ENCODE measurements around the gene CLEC2D.
"Not testable (repeated sequence)": the region's sequence is repeated elsewhere in the genome, so short reads cannot be mapped to it uniquely, and the experiment has no call there.

Gene CLEC2D

DNA sequence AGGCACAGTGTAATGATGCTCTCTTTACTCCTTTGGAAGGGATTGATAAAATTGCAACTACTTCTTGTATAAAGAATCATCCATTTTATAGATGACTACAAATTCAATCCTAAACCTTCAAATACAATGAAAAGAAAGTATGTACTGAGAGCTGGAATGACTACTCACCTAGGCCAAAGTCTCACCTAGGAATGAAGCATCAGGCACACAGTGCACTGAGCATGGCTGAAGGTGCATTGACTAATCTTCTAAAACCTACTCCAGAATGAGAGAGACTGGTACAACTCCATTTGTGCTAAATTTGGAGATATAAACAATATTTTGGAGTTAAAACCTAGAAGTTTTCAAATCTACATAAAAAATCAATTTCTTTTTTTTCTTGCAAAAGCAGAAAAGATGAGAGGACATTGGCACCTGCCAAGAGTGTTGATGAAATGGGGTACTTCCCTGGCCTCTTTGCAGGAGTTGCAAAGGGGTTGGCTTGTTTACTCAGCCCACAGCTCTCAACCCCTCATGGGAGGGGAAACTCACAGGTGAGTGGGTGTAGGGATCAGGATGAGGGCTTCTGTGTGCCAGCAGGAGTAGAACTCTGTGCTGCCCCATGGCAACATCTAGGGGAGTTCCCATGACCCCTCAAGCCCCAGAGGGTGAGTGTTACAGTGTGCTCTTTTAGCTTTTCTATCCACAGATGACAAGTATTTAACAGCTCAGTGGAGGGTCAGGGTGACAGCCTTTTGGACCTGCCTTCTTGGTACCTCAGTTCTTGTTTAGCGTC lies 32.1 kb downstream of the CLEC2D start:
- DNase-seq, result no peak

DNA sequence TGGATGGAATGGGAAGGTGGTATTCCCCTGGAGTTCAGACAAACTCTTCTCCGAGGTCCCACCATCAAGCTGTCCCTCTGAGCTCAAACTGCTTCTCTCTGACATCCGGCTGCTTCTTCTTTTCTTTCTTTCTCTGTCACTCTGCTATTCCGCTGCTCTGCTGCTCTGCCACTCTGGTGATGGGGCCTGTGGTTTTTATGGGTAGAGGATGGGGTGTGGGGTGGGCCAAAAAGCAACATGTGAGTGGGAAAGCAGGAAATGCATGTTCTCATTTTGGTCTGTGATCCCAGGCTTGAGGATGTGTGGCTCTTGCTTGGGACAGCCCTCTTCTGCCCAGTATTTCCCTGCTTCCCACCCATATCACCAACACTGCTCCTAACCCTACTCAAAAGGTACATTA lies 32.7 kb downstream of the CLEC2D start:
- DNase-seq, result peak; percentile 22

DNA sequence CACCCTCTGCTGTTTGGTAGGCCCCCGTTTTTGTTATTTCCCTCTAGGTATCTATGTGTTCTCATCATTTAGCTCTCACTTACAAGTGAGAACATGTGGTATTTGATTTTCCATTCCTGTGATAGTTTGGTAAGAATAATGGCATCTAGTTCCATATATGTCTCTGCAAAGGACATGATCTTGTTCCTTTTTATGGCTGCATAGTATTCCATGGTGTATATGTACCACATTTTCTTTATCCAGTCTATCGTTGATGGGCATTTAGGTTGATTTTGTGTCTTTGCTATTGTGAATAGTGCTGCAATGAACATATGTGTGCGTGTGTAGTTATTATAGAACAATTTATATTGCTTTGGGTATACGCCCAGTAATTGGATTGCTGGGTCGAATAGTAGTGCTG lies 35.0 kb downstream of the CLEC2D start:
- not testable (repeated sequence) for DNase-seq

DNA sequence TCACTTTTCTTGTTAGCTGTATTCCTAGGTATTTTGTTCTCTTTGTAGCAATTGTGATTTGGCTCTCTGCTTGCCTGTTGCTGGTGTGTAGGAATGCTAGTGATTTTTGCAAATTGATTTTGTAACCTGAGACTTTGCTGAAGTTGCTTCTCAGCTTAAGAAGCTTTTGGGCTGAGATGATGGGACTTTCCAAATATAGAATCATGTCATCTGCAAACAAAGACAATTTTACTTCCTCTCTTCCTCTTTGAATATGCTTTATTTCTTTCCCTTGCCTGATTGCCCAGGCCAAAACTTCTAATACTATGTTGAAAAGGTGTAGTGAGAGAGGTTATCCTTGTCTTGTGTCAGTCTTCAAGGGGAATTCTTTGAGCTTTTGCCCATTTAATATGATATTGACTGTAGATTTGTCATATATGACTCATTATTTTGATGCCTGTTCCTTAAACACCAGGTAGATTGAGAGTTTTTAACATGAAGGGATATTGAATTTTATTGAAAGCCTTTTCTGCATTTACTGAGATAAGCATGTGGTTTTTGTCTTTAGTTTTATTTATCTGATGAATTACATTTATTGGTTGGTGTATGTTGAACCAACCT lies 36.7 kb downstream of the CLEC2D start:
- peak; percentile 43 for DNase-seq

DNA sequence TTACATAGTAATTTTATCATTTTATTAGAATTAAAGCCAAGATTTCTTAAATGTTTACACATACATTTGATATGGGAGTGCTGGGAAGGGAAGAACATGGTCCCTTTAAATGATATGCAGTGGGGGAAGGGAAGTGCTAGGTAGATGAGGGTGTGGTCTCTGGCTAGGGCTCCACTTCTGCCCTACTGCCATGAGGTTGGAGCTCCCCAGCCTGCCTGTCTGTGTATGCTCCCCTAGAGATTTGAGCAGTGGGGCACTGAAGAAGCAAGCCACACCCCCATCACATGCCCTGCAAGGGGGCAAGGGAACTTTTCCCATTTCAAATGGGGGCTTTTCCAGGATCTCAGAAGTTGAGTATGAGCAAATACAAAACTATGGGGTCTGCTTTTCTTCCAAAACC lies 37.8 kb downstream of the CLEC2D start:
- DNase-seq, result no peak

DNA sequence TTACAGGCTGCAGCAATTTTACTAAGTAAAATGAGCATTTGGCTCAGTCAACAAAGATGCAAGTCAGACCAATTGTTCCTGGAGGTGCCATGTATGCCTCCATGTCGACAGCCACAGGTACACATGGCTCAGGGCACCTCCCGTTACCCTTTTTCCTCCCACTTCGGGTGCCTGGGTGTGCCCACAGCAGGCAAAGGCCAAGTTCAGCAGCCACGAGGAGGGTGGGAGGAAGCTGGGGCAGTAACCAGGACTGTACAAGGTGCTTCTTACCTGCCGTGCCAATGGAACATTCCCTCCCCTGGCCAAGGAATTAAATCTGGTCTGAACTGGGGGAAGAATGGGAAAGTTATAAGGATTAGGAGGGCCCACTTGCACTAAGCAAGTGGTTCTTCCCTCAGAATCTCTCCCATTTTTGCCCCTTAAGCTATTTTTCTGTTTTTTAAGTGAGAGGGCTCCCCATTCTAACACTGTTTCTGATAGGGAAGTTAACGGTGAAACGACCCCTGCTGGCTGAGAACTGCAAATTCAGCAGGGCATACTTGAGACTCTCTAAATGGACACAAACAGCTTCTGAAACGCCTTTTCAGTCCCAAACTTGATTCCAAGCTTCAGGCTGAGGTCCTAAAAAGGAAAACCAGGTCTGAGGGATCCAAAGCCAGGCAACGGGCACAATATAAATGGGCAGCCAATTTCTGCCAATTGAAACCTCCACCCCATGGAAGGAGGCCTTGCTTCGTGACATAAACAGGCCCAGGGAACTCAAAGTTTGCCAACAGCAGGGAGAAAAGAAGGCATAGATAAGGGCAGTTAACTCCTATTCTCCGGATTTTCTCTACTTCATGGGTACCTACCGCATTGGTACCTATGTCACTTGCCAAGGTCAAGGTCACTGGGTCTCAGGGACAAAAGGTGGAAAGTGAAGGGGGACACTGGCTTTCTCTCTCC lies 38.6 kb downstream of the CLEC2D start:
- DNase-seq, result peak; percentile 71

DNA sequence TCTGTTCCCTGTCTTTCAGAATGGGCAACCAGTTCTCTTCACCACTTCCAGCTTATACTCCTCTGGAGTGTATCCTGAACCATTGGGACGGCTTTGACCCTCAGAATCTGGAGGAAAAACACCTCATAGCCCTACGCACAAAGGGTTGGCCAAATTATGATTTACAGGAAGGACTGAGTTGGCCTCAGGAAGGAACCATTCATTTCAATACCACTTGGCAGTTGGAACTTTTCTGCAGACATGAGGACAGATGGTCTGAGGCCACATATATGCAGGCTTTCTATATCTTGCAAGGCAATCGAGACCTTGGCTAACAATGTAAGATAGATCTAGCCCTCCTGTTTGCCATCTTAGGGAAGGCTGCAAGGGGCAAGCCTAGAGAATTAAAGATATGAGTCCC lies 39.3 kb downstream of the CLEC2D start:
- no peak for DNase-seq

DNA sequence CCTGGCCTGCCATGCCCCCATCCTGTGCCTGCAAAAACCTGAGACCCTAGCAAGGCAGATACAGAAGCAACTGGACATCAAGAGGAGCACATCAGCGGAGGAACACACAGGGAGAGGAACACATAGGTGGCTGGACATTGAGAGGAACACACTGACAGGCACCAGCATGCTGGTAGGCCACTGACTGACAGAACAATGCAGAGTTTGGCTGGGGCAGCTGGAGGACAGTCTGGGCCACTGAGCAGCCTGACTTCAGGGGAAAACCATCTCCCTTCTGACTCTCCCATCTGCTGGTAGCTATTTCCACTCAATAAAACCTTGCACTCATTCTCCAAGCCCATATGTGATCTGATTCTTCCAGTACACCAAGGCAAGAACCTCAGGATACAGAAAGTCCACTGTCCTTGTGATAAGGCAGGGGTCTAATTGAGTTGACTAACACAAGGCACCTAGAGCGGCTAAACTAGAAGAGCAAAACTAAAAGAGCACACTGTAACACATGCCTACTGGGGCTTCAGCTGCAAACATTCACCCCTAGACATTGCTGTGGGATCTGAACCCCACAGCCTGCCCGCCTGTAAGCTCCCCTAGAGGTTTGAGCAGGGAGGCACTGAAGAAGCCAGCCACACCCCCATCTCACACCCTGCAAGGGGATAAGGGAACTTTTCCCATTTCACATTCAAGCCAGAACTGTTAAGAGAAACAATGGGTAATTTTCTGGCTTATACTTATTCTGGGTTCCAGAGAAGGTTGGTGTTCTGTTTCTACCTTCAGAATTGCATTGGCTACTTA lies 41.3 kb downstream of the CLEC2D start:
- no peak for DNase-seq

DNA sequence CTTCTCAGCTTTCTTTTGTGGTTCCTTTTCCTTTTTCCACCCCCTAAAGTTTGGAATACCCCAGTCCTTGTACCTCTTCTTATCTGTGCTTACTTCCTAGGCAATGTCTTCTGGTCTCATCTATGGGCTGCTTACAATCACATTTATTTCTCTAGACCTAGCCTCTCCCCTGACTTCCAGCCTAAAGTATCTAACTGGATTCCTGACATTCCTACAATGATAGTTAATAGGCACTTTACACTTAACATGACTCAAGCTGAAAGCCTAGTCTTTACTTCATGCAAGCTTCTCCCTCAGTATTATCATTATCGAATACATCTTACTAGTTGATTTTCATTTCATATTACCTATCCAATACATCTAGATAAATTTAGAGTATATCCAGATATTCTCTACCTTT lies 42.2 kb downstream of the CLEC2D start:
- no peak for DNase-seq

DNA sequence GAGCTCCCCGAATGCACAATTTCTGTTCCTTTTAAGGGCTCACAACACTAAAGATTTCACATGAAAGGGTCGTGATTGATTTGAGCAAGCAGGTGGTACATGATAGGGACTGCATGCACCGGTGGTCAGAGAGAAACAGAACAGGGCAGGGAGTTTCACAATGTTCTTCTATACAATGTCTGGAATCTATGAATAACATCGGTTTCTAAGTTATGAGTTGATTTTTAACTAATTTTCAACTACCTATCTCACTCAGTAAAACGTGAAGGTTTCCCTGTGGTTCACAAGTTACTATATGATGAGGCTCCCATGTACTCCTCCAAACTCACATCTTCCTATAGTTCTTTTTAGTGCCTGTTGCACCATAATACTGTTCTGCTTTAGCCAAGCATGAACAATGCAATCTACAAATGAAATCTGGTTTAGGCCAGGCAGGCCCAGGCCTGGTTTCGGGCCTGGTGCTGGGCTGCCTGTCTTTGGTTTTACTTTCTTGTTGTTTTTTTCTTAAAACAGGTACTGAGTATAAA lies 43.6 kb downstream of the CLEC2D start:
- DNase-seq, result not testable (repeated sequence)

DNA sequence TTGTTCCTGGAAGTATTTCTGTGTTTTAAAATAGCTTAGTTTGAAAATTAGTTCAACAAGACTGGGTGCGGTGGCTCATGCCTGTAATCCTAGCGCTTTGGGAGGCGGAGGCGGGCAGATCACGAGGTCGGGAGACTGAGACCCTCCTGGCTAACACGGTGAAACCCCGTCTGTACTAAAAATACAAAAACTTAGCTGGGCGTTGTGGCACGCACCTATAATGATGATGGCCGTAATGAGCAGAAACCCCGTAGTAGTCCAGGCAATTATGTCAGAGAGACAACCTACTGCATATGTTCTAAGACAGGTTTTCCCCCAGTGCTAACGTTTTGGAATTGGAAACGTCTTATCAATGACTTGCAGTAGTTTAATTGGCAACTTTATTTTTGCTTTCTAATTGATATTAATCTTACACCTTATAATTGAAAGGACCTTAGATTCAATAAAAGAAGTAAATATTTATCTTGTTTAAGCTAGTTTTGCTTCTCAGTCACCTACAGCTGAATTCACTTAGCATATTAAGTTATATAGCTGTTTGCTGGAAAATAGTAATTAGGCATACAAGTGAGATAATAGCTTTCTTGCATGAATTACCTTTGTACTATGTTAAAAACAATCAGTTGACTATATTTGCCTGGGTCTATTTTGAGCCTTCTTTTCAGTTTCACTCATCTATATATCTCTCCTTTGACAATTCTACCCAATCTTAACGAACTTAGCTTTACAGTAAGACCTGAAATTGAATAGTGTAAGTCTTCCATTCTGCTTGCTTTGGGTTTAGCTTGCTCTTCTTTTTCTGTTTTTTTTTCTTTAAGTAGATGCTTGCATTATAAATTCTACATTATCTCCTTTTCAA lies 47.8 kb downstream of the CLEC2D start:
- DNase-seq, result no peak

DNA sequence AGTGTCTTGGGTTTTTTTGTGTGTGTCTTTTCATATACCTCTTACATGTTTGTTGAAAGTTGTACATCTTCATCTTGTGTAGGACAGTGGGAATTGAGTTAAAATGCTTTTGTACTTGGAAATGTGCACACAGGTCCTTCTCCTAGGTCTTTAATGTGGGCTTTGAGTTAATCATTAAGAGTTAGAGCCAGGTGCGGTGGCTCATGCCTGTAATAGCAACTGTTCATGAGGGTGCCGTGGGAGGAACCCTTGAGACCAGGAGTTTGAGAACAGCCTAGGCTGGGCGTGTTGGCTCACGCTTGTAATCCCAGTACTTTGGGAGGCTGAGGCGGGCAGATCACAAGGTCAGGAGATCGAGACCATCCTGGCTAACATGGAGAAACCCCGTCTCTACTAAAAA lies 49.5 kb downstream of the CLEC2D start:
- DNase-seq, result no peak

DNA sequence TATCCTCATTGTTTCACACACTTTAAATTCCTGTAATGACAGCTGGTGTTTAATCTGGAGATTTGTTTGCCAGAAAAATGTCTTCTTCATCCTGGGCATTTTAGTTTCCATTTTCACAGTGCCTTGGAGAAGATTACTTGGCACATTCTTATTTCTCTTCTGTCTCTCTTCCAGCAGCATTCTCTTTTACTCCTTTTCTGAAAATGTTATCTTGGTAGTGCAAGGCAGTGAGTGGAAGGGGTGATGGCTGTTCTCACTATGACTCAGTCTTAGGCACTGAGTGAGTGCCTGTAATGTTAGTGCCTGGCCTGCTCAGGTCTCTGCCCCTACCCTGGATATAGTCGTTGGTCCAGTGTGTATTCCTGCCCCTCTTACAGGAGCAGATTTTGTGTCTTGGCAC lies 50.3 kb downstream of the CLEC2D start:
- DNase-seq, result no peak

DNA sequence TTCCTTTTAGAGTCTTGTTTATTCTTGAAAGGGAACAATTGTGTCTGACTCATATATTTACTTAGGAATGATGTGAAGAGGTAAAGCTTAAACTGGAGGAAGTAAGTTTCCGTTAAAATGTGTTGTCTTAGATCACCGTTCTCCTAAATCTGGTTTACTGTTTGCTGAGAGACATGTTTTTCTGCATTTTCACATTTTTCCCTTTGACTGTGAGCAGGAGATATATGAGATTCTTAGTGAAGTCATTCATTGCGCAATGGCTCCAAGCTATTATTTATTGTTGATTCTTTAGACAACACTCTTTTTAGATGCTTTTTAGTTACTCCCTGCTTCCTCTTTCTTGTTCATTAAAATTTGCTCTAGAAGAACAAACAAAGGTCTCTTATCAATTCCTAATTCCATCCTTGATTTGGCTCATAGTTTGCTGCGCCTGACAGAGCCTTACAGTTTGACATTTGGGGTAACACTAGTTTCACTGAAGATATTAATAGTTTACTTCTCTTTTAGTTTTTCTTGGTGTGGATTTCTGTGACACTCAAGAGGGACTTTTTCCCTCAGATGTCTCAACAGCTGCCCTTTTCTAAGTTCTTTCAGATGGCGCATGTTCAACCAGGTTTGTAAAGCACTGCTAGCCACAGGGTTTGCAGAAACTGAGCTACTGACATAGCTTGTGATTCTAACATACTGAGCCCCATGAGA lies 52.0 kb downstream of the CLEC2D start:
- DNase-seq, result peak; percentile 90

DNA sequence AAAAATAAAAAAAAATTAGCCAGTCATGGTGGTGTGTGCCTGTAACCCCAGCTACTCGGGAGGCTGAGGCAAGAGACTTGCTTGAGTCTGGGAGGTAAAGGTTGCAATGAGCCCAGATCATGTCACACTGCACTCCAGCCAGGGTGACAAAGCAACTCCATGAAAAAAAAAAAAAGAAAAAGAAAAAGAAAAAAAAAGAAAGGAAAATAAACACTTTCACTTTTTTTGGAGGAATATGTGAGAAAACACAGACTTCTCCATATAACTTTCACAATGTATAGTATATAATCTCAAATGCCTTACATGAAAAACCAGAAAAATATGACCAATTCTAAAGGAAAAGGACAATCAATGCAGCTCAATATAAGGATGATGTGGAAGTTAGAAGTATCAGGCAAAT lies 54.5 kb downstream of the CLEC2D start:
- DNase-seq, result no peak

DNA sequence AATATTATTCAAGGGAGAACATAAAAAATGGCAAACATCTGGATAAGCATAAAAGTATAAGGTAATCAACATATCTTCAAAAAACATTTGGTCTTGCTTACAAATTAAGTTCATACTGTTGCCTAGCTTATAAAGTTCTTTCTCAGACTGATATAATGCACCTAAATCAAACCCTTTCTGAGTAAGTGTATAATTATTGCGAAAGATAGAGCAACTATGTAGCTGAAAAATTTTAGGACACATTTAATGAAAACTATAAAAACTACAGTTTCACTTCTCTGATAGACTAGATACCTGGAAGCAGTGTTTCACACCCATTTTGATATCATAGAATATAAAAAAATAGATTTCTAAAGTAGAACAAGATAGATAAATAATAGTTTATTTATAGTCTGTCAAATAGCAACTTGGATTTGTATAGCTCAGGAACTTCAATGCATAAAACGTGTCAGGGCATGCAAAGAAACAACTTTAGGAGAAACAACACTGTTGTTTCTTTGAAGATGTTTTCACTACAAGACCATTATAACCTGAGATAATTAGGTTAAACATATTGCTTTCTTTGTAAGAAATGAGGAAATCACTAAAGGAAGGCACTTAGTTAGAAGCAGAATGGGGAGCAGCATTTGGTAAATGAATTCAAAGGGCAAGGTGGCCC lies 55.8 kb downstream of the CLEC2D start:
- peak; percentile 28 for DNase-seq

DNA sequence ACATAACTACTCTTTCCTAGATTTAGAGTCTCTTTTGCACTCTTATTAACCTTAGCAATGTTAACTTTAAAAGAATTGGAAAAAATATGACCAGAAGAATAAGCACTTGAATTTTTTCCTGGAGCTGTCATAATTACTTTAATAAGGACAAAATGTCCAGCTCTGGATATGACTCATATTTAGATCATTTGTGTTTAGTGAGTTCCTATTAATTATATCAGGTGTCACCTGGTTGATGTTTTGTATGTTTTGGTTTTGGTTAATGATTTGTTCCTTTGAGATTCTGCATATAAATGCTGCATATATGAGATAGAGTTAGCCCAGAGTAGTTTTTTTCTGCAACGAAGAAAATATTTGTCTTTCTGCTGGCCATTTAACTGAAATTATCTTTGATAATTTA lies 58.3 kb downstream of the CLEC2D start:
- DNase-seq, result no peak

DNA sequence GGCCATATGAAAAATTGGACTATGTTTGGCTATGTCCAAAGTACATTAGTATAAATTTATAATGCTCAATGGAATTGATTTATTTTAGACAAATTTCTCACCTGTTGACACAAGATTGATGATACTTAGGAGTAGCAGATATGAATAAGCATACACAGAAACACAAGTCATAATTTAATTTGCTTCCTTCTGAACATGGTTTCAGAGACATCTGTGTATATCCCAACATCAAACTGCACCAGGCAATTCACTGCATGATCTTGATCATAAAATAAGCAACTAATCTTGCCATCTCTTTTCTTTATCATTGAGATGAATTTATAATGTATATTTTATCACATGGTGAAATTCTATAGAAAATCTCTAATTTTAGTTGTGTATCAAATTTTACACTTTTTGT lies 59.6 kb downstream of the CLEC2D start:
- no peak for DNase-seq

DNA sequence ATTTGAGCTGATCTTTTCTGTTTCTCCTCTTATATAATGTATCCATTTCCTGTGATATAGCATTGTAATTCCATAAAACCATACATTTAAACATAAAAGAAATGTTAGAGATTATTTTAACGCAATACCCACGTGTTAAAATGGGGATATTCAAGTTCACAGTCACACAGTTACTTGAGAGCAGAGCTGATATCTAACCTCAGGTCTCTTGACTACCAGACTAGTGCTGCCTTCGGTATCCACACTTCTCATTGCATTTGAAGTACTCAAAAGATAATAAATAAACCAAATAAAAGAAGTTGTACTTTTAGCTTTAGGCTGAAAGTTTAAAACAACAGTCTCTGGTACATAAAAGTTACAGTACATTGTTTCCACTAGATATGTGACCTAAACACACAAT lies 60.5 kb downstream of the CLEC2D start:
- DNase-seq, result peak; percentile 38

DNA sequence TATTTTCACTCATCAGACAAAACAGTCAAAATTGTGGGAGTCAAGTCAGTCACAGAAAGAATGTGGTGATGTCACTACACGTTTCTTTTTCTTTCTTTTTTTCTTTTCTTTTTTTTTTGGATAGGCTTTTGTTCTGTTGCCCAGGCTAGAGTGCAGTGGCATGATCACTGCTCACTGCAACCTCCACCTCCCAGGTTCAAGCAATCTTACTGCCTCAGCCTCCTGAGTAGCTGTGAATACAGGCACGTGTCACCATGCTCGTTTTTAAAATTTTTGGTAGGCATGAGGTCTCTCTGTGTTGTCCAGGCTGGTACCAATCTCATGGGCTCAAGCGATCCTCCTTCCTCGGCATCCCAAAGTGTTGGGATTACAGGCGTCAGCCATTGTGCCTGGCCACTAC lies 61.1 kb downstream of the CLEC2D start:
- peak; percentile 50 for DNase-seq
